Hindlimb muscle (tissue), 1 donor: ENCODE measurements around the gene CIDEA. TPM values are rescaled to one million over a fixed set of nuclear protein-coding genes. Genes with fewer than 3 reads are reported as not detected.
"Not testable (repeated sequence)": the region's sequence is repeated elsewhere in the genome, so short reads cannot be mapped to it uniquely, and the experiment has no call there.

Experiments used
- DNase-seq: peaks from one replicate; pipeline ENCODE4 v3.0.0-alpha.2; 2013
- polyA plus RNA-seq: library from polyadenylated mRNA; unstranded; fragments of 120-200 nt; gene quantifications from one replicate; pipeline ENCODE4 v1.2.1, GENCODE V29; 2013; ENCODE audit not compliant: insufficient read length

CIDEA gene
- polyA plus RNA-seq = 0.30 TPM

GRCh38 chr18:12254136-12254819 lies at the start of gene CIDEA:
Gene CIDEA (plus strand): TSS chr18:12254361. CDS start chr18:12254384, 23 bp downstream.
- no peak for DNase-seq

GRCh38 chr18:12208296-12209153 lies 45.6 kb upstream of the CIDEA start:
- DNase-seq = not testable (repeated sequence)

- not testable (repeated sequence) for DNase-seq
Observed at GRCh38 chr18:12212308-12212707, 41.9 kb upstream of the CIDEA start.

- DNase-seq = not testable (repeated sequence)
Observed at GRCh38 chr18:12214296-12215005, 39.7 kb upstream of the CIDEA start.

- DNase-seq = not testable (repeated sequence)
Observed at GRCh38 chr18:12216471-12216870, 37.7 kb upstream of the CIDEA start.

- DNase-seq = not testable (repeated sequence)
Observed at GRCh38 chr18:12218603-12219002, 35.6 kb upstream of the CIDEA start.

- not testable (repeated sequence) for DNase-seq
Observed at GRCh38 chr18:12222041-12222440, 32.1 kb upstream of the CIDEA start.

GRCh38 chr18:12223326-12223725 lies 30.8 kb upstream of the CIDEA start:
- not testable (repeated sequence) for DNase-seq

- not testable (repeated sequence) for DNase-seq
Observed at GRCh38 chr18:12226807-12227206, 27.4 kb upstream of the CIDEA start.

GRCh38 chr18:12227399-12228186 lies 26.6 kb upstream of the CIDEA start:
- DNase-seq = not testable (repeated sequence)

- not testable (repeated sequence) for DNase-seq
Observed at GRCh38 chr18:12228308-12228707, 25.9 kb upstream of the CIDEA start.

GRCh38 chr18:12230561-12230960 lies 23.6 kb upstream of the CIDEA start:
- not testable (repeated sequence) for DNase-seq

- no peak for DNase-seq
Observed at GRCh38 chr18:12231040-12231882, 22.9 kb upstream of the CIDEA start.

GRCh38 chr18:12231986-12232385 lies 22.2 kb upstream of the CIDEA start:
- DNase-seq = no peak

- DNase-seq = no peak
Observed at GRCh38 chr18:12233378-12233777, 20.8 kb upstream of the CIDEA start.

GRCh38 chr18:12234451-12235190 lies 19.5 kb upstream of the CIDEA start:
- DNase-seq = no peak

- no peak for DNase-seq
Observed at GRCh38 chr18:12236141-12236540, 18.0 kb upstream of the CIDEA start.

GRCh38 chr18:12236934-12237832 lies 17.0 kb upstream of the CIDEA start:
- DNase-seq = peak; percentile 78

- no peak for DNase-seq
Observed at GRCh38 chr18:12238826-12239225, 15.3 kb upstream of the CIDEA start.
